OCI-LY1 (cell line): ENCODE measurements around the gene STX12.

ENCODE experiments used
- EZH2 ChIP-seq: fragments of 200-600 bp; sonication (generic), shearing (Covaris generic); IDR thresholded peaks from 2 replicates; pipeline ENCODE4 v1.8.0; 2017; ENCODE audit warnings: borderline replicate concordance, mixed run types, mild to moderate bottlenecking, antibody characterized with exemption, low read length, moderate library complexity, mixed read lengths
- TF ChIP-seq, protein P1 (sequence below): fragments of 200-600 bp; sonication (generic), shearing (Covaris generic); IDR thresholded peaks from 2 replicates; pipeline ENCODE4 v1.5.1; 2017; ENCODE audit warnings: mild to moderate bottlenecking, antibody characterized with exemption, low read length, moderate library complexity, mixed read lengths

DNA sequence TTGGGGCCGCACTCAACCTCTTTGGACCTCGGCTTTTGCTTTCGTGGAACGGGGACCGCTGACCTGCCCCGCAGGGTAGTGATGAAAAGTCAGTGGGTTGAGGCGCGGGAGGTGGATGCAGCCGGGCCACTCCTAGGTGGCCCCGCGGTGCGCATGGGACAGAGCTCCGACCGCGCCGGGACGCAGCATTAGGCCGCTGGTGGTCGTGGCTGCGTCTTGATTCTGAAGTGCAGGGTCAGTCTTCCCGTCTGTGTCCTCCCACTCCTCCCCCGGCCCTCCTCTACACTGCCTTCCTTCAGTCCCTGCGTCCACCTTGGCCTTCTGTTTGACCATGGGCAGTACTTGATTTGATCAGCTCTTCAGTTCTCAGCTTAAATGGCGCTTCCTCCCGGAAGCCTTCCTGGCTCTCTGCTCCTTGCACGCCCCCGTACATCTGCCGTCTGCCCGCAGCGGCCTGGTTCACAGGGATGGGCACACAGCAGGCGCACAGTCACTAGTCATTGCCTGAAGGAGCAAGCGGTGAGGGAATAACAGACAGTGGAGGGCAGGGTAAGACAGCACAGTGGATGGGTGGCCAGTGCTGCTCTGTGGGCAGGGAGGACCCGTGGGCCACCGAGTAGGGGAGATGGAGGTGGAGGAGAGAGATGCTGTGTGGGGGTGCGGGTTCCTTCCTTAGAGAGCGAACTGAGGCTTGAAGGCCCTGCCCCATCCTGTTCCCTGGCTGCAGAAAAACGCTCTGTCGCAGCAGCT is 100.0 kb downstream of the STX12 start:
- TF ChIP-seq, protein P1, sequence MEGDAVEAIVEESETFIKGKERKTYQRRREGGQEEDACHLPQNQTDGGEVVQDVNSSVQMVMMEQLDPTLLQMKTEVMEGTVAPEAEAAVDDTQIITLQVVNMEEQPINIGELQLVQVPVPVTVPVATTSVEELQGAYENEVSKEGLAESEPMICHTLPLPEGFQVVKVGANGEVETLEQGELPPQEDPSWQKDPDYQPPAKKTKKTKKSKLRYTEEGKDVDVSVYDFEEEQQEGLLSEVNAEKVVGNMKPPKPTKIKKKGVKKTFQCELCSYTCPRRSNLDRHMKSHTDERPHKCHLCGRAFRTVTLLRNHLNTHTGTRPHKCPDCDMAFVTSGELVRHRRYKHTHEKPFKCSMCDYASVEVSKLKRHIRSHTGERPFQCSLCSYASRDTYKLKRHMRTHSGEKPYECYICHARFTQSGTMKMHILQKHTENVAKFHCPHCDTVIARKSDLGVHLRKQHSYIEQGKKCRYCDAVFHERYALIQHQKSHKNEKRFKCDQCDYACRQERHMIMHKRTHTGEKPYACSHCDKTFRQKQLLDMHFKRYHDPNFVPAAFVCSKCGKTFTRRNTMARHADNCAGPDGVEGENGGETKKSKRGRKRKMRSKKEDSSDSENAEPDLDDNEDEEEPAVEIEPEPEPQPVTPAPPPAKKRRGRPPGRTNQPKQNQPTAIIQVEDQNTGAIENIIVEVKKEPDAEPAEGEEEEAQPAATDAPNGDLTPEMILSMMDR = no peak
- no peak for TF ChIP-seq EZH2
